Measurements from ENCODE around the gene SAMD11.

DNA sequence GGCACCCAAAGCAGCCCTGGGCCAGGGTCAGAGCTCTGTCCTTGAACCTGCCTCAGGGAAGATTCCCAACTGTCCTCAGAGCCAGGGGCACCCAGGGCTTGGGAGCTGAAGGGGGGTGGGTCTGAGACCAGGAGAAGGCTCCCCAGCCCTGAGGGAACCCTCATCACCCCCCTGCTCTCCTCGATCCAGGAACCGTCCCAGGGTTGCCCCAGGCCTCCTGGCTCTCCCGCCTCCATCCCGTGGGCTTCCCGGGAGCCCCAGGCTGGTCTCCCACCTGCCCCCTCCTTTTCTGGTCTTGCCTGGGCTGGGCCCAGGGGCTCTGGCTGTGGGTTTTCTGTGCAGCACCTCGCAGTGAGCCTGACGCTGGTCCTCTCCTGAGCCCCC, 6.7 kb upstream of the SAMD11 start:
- TF ChIP-seq, protein P1, sequence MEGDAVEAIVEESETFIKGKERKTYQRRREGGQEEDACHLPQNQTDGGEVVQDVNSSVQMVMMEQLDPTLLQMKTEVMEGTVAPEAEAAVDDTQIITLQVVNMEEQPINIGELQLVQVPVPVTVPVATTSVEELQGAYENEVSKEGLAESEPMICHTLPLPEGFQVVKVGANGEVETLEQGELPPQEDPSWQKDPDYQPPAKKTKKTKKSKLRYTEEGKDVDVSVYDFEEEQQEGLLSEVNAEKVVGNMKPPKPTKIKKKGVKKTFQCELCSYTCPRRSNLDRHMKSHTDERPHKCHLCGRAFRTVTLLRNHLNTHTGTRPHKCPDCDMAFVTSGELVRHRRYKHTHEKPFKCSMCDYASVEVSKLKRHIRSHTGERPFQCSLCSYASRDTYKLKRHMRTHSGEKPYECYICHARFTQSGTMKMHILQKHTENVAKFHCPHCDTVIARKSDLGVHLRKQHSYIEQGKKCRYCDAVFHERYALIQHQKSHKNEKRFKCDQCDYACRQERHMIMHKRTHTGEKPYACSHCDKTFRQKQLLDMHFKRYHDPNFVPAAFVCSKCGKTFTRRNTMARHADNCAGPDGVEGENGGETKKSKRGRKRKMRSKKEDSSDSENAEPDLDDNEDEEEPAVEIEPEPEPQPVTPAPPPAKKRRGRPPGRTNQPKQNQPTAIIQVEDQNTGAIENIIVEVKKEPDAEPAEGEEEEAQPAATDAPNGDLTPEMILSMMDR (IDR thresholded peaks at IDR 0.05): no peak
- no peak for TF ChIP-seq EZH2 (IDR thresholded peaks at IDR 0.05; ENCODE audit: borderline replicate concordance, insufficient read depth, low read depth, low read length, poor library complexity, severe bottlenecking)
